CD14-positive monocyte (primary cell): Measurements from ENCODE around the gene TACC2. TPM values are rescaled to one million over a fixed set of nuclear protein-coding genes. Genes with fewer than 3 reads are reported as not detected.

ENCODE experiments used
- DNase-seq, 3 donors: peaks; one replicate each; pipeline ENCODE4 v3.0.0-alpha.2; 2011 to 2022
- H2AFZ ChIP-seq: 2 replicates; pipeline ENCODE4 v1.6.0; 2012; ENCODE audit warnings: mild to moderate bottlenecking, low read depth, low read length, inconsistent platforms; ENCODE audit not compliant: insufficient read depth, poor library complexity, severe bottlenecking
- H3K27ac ChIP-seq, 2 donors: 1 replicate in 1 of 2; 2 replicates in 1 of 2; pipeline ENCODE4 v1.5.1; 2012 to 2013; ENCODE audit warnings: low read length in 2 of 2, control low read depth in 1 of 2, inconsistent platforms in 1 of 2, low read depth in 1 of 2, mild to moderate bottlenecking in 1 of 2
- H3K27me3 ChIP-seq, 2 donors: one replicate each; pipeline versions ENCODE4 v1.6.0 to v1.6.1; 2011 to 2013; ENCODE audit warnings: low read length in 2 of 2; ENCODE audit not compliant: control insufficient read depth in 2 of 2, insufficient read depth in 2 of 2
- H3K36me3 ChIP-seq, 2 donors: replicated peaks in 1 of 2; 1 replicate in 1 of 2; 2 replicates in 1 of 2; pipeline versions ENCODE4 v1.5.1 to v1.6.1; 2012 to 2013; ENCODE audit warnings: low read length in 2 of 2, control low read depth in 1 of 2, inconsistent platforms in 1 of 2, mild to moderate bottlenecking in 1 of 2; ENCODE audit not compliant: insufficient read depth in 2 of 2, control insufficient read depth in 1 of 2
- H3K4me1 ChIP-seq, 2 donors: 1 replicate in 1 of 2; 2 replicates in 1 of 2; pipeline versions ENCODE4 v1.5.1 to v1.6.1; 2012 to 2013; ENCODE audit warnings: low read length in 2 of 2, control low read depth in 1 of 2, inconsistent platforms in 1 of 2, mild to moderate bottlenecking in 1 of 2, moderate library complexity in 1 of 2; ENCODE audit not compliant: insufficient read depth in 2 of 2, control insufficient read depth in 1 of 2
- H3K4me2 ChIP-seq: replicated peaks from 2 replicates; pipeline ENCODE3; 2012; ENCODE audit warnings: low read length, moderate library complexity, mild to moderate bottlenecking; ENCODE audit not compliant: poor library complexity, severe bottlenecking; ENCODE audit errors: extremely low read depth
- H3K4me3 ChIP-seq, 3 experiments: fragments of 200-600 bp in 1 of 3; sonication (generic) in 1 of 3; replicated peaks in 1 of 3; 1 replicate in 2 of 3; 2 replicates in 1 of 3; pipeline ENCODE4 v1.5.1; 2011 to 2013; ENCODE audit warnings: low read length in 3 of 3, mild to moderate bottlenecking in 3 of 3, control low read depth in 2 of 3, low read depth in 2 of 3, inconsistent platforms in 1 of 3, moderate library complexity in 1 of 3
- H3K79me2 ChIP-seq: 2 replicates; pipeline ENCODE4 v1.6.0; 2012; ENCODE audit warnings: mild to moderate bottlenecking, control low read depth, inconsistent platforms, low read length, moderate library complexity; ENCODE audit not compliant: insufficient read depth
- H3K9ac ChIP-seq: 2 replicates; pipeline ENCODE4 v1.6.0; 2017; ENCODE audit warnings: low read length, mild to moderate bottlenecking; ENCODE audit not compliant: insufficient read depth, poor library complexity, severe bottlenecking
- H3K9me3 ChIP-seq, 2 donors: replicated peaks in 1 of 2; 1 replicate in 1 of 2; 2 replicates in 1 of 2; pipeline versions ENCODE4 v1.5.1 to v1.6.1; 2012 to 2013; ENCODE audit warnings: low read length in 2 of 2, control low read depth in 1 of 2; ENCODE audit not compliant: control insufficient read depth in 1 of 2, insufficient read depth in 1 of 2
- H4K20me1 ChIP-seq: 2 replicates; pipeline ENCODE4 v1.6.0; 2012; ENCODE audit warnings: mild to moderate bottlenecking, low read length, control low read depth, moderate library complexity; ENCODE audit not compliant: insufficient read depth
- H3K27ac Mint-ChIP-seq, 7 donors: one replicate each; pipeline ENCODE4 v1.8.0; 2020; ENCODE audit warnings: mild to moderate bottlenecking in 7 of 7, mixed read lengths in 7 of 7, moderate library complexity in 6 of 7, inconsistent platforms in 2 of 7
- H3K27me3 Mint-ChIP-seq, 3 donors: one replicate each; pipeline ENCODE4 v1.8.0; 2021 to 2022; ENCODE audit warnings: low read depth in 3 of 3, mild to moderate bottlenecking in 3 of 3, mixed read lengths in 3 of 3, moderate library complexity in 3 of 3, inconsistent platforms in 1 of 3
- H3K36me3 Mint-ChIP-seq, 2 donors: one replicate each; pipeline ENCODE4 v1.8.0; 2020; ENCODE audit warnings: mixed read lengths in 2 of 2, inconsistent platforms in 1 of 2, mild to moderate bottlenecking in 1 of 2
- H3K4me1 Mint-ChIP-seq: one replicate; pipeline ENCODE4 v1.8.0; 2020; ENCODE audit warnings: mild to moderate bottlenecking, mixed read lengths
- H3K4me3 Mint-ChIP-seq, 2 donors: one replicate each; pipeline ENCODE4 v1.8.0; 2020; ENCODE audit warnings: mild to moderate bottlenecking in 2 of 2, mixed read lengths in 2 of 2, moderate library complexity in 1 of 2
- H3K9me3 Mint-ChIP-seq, 7 donors: one replicate each; pipeline ENCODE4 v1.8.0; 2020 to 2022; ENCODE audit warnings: mixed read lengths in 7 of 7, mild to moderate bottlenecking in 6 of 7, moderate library complexity in 6 of 7, inconsistent platforms in 2 of 7
- CTCF ChIP-seq: fragments of 200-600 bp; IDR thresholded peaks from one replicate; pipeline ENCODE4 v1.8.0; 2022; ENCODE audit warnings: antibody characterized with exemption, mild to moderate bottlenecking
- WGBS: methylation state at CpG from one replicate; pipeline ENCODE4 v1.1.5; 2013; ENCODE audit warnings: missing lambda C conversion rate; ENCODE audit not compliant: insufficient coverage; 5-methylcytosine and 5-hydroxymethylcytosine counted together
- intact Hi-C, 2 donors: fragments of 100-400 bp; cut with micrococcal nuclease; formaldehyde crosslinking; loops; one replicate each; pipeline versions ENCODE4 v1.15.0 to v1.15.1; 2023
- polyA plus RNA-seq, 3 donors: library from polyadenylated mRNA; depleted of rRNA in 1 of 3; unstranded in 2 of 3; stranded (reverse) in 1 of 3; fragments of 300-500 nt in 2 of 3; fragments of >200 nt in 1 of 3; fragmentation: Illumina TruSeq in 2 of 3; gene quantifications; 1 replicate in 2 of 3; 2 replicates in 1 of 3; pipeline ENCODE4 v1.2.3, GENCODE V29; 2012 to 2021

Gene TACC2
- polyA plus RNA-seq, 3 donors = 0.03 TPM; not detected in 2

- Mint-ChIP-seq H3K27me3 (peaks cover 48 to 60% (median 50%) of the 10 kb centered on the region in 3 donors), H3K4me3 (peak overlapping the region in 1 of 2 donors; percentile 74), H3K4me1 (no peaks in the 10 kb centered on the region), H3K36me3 (no peaks in the 10 kb centered on the region), H3K27ac (no peak overlapping the region), H3K9me3 (peaks cover 0 to 14% (median 3%) of the 10 kb centered on the region in 7 donors)
- Histone ChIP-seq H2AFZ (no peak overlapping the region), H3K9me3 (no peaks in the 10 kb centered on the region), H3K4me1 (no peaks in the 10 kb centered on the region), H3K27me3 (peaks cover 29 to 59% of the 10 kb centered on the region in 2 donors), H3K27ac (no peak overlapping the region), H3K9ac (no peak overlapping the region), H3K36me3 (no peaks in the 10 kb centered on the region), H3K4me3 (no peak overlapping the region), H4K20me1 (no peaks in the 10 kb centered on the region), H3K79me2 (no peaks in the 10 kb centered on the region), H3K4me2 (peak overlapping the region; percentile 31)
- 2% methylated on average over 77 of the region's 77 CpGs for WGBS
- no peak for DNase-seq
- intact Hi-C loops = no loop called here
- no peak for TF ChIP-seq CTCF
These were observed 124.4 kb downstream of the TACC2 start for GRCh38 chr10:122113161-122113944.

GRCh38 chr10:122113945-122114747, 125.2 kb downstream of the TACC2 start:
- no peaks in the 10 kb centered on the region for H3K9me3 ChIP-seq
- H2AFZ ChIP-seq = no peak overlapping the region
- DNase-seq = no peak
- H3K27ac ChIP-seq = no peak overlapping the region
- Mint-ChIP-seq H3K27ac (no peak overlapping the region), H3K36me3 (no peaks in the 10 kb centered on the region), H3K4me1 (no peaks in the 10 kb centered on the region), H3K4me3 (peak overlapping the region in 1 of 2 donors; percentile 74), H3K27me3 (peaks cover 48 to 61% (median 51%) of the 10 kb centered on the region in 3 donors), H3K9me3 (peaks cover 0 to 12% (median 0%) of the 10 kb centered on the region in 7 donors)
- no peaks in the 10 kb centered on the region for H3K79me2 ChIP-seq
- 30% methylated on average over 7 of the region's 18 CpGs for WGBS
- intact Hi-C loops = no loop called here
- H3K9ac ChIP-seq = no peak overlapping the region
- TF ChIP-seq CTCF = no peak
- H4K20me1 ChIP-seq = no peaks in the 10 kb centered on the region
- H3K27me3 ChIP-seq = peaks cover 29 to 59% of the 10 kb centered on the region in 2 donors
- no peaks in the 10 kb centered on the region for H3K4me1 ChIP-seq
- H3K4me2 ChIP-seq = peak overlapping the region; percentile 31
- no peaks in the 10 kb centered on the region for H3K36me3 ChIP-seq
- H3K4me3 ChIP-seq = no peak overlapping the region
